H1 (cell line): ENCODE results near the gene RPL18. TPM values are rescaled to one million over a fixed set of nuclear protein-coding genes. Genes with fewer than 3 reads are reported as not detected.

Experiments used
- CTCF ChIA-PET: fragments of 300-600 bp; sonication (Branson Sonifier 250); formaldehyde crosslinking; loops from one replicate; lab custom pipeline; 2021; ENCODE audit not compliant: partially characterized antibody; lab: Charles Lee
- POLR2A ChIA-PET: fragments of 300-600 bp; sonication (Branson Sonifier 250); formaldehyde crosslinking; loops from one replicate; lab custom pipeline; 2021; ENCODE audit warnings: inconsistent platforms; ENCODE audit not compliant: partially characterized antibody; lab: Charles Lee
- DNase-seq, 2 experiments: peaks; one replicate each; pipeline versions ENCODE4 v3.0.0 to v3.0.0-alpha.2; 2010 to 2022; ENCODE audit warnings: low spot score in 2 of 2, low read depth in 1 of 2, mixed read lengths in 1 of 2
- FAIRE-seq: peaks from 2 replicates; lab custom pipeline; 2011; peaks lifted over from hg19 to GRCh38; lab: Jason Lieb, UNC
- H2AFZ ChIP-seq: 2 replicates; pipeline ENCODE4 v1.8.1; 2012; ENCODE audit warnings: low read length, inconsistent platforms
- H2AK5ac ChIP-seq: 2 replicates; pipeline ENCODE4 v1.6.1; 2013; ENCODE audit warnings: low read depth, low read length
- H2BK120ac ChIP-seq: replicated peaks from 2 replicates; pipeline ENCODE3; 2013; ENCODE audit warnings: low read depth, low read length, inconsistent platforms
- H2BK12ac ChIP-seq: 2 replicates; pipeline ENCODE4 v1.6.1; 2013; ENCODE audit warnings: low read depth, low read length
- H2BK15ac ChIP-seq: 2 replicates; pipeline ENCODE4 v1.6.1; 2013; ENCODE audit warnings: low read length
- H2BK20ac ChIP-seq: 2 replicates; pipeline ENCODE4 v1.6.1; 2013; ENCODE audit warnings: low read length
- H2BK5ac ChIP-seq: 2 replicates; pipeline ENCODE4 v1.6.1; 2013; ENCODE audit warnings: low read depth, low read length
- H3K14ac ChIP-seq: 2 replicates; pipeline ENCODE4 v1.6.1; 2013; ENCODE audit warnings: inconsistent platforms; ENCODE audit not compliant: insufficient read length
- H3K18ac ChIP-seq: 2 replicates; pipeline ENCODE4 v1.6.1; 2013; ENCODE audit warnings: low read length; ENCODE audit errors: extremely low read depth
- H3K23ac ChIP-seq: 2 replicates; pipeline ENCODE4 v1.6.1; 2013; ENCODE audit warnings: inconsistent platforms; ENCODE audit not compliant: insufficient read length
- H3K23me2 ChIP-seq: 2 replicates; pipeline ENCODE4 v1.6.1; 2013; ENCODE audit warnings: low read depth, low read length
- H3K27ac ChIP-seq: 2 replicates; pipeline ENCODE4 v1.6.1; 2011; ENCODE audit warnings: low read depth, low read length, inconsistent platforms
- H3K27me3 ChIP-seq, 4 experiments: replicated peaks in 1 of 4; 1 replicate in 1 of 4; 2 replicates in 3 of 4; pipeline versions ENCODE4 v1.6.1 to v1.8.1; 2011 to 2013; ENCODE audit warnings: low read length in 3 of 4, mild to moderate bottlenecking in 3 of 4, inconsistent platforms in 2 of 4, mixed read lengths in 2 of 4, moderate library complexity in 1 of 4; ENCODE audit not compliant: control insufficient read depth in 3 of 4, insufficient read depth in 3 of 4; ENCODE audit errors: extremely low read depth in 1 of 4
- H3K36me3 ChIP-seq, 4 experiments: 2 replicates each; pipeline versions ENCODE4 v1.6.1 to v1.8.1; 2011 to 2013; ENCODE audit warnings: mild to moderate bottlenecking in 4 of 4, low read length in 3 of 4, moderate library complexity in 2 of 4, control low read depth in 1 of 4, inconsistent platforms in 1 of 4; ENCODE audit not compliant: insufficient read depth in 4 of 4, control insufficient read depth in 2 of 4
- H3K4ac ChIP-seq: replicated peaks from 2 replicates; pipeline ENCODE3; 2013; ENCODE audit warnings: low read length, low read depth, mixed read lengths, inconsistent platforms; ENCODE audit not compliant: insufficient read length
- H3K4me1 ChIP-seq, 4 experiments: replicated peaks in 1 of 4; 1 replicate in 1 of 4; 2 replicates in 3 of 4; pipeline versions ENCODE4 v1.6.1 to v1.8.1; 2011 to 2013; ENCODE audit warnings: low read length in 3 of 4, inconsistent platforms in 2 of 4, mixed read lengths in 1 of 4; ENCODE audit not compliant: insufficient read depth in 4 of 4, control insufficient read depth in 3 of 4
- H3K4me2 ChIP-seq, 2 experiments: 2 replicates each; pipeline versions ENCODE4 v1.6.1 to v1.8.1; 2011 to 2013; ENCODE audit warnings: low read depth in 2 of 2, low read length in 2 of 2, control low read depth in 1 of 2, inconsistent platforms in 1 of 2, mild to moderate bottlenecking in 1 of 2; ENCODE audit not compliant: insufficient read depth in 1 of 2
- H3K4me3 ChIP-seq, 4 experiments: fragments of 200-600, 300-600 bp in 1 of 4; sonication (generic), shearing (Covaris generic), sonication (Bioruptor Twin) in 1 of 4; 2 replicates each; pipeline versions ENCODE4 v1.5.1 to v1.8.1; 2011 to 2016; ENCODE audit warnings: low read length in 4 of 4, low read depth in 3 of 4, control low read depth in 2 of 4, inconsistent platforms in 2 of 4, mild to moderate bottlenecking in 2 of 4, mixed read lengths in 1 of 4, moderate library complexity in 1 of 4; ENCODE audit not compliant: insufficient read depth in 2 of 4; ENCODE audit errors: extremely low read depth in 1 of 4
- H3K56ac ChIP-seq: replicated peaks from 2 replicates; pipeline ENCODE3; 2013; ENCODE audit warnings: low read depth, mild to moderate bottlenecking, mixed read lengths, low read length, inconsistent platforms; ENCODE audit not compliant: insufficient read length
- H3K79me1 ChIP-seq: 2 replicates; pipeline ENCODE4 v1.6.1; 2013; ENCODE audit warnings: low read depth, low read length, control low read depth
- H3K79me2 ChIP-seq, 2 experiments: 2 replicates each; pipeline versions ENCODE4 v1.6.1 to v1.8.1; 2012 to 2013; ENCODE audit warnings: low read length in 2 of 2, mild to moderate bottlenecking in 2 of 2, inconsistent platforms in 1 of 2; ENCODE audit not compliant: insufficient read depth in 2 of 2, control insufficient read depth in 1 of 2
- H3K9ac ChIP-seq, 4 experiments: replicated peaks in 1 of 4; 1 replicate in 1 of 4; 2 replicates in 3 of 4; pipeline versions ENCODE4 v1.6.1 to v1.8.1; 2011 to 2013; ENCODE audit warnings: low read depth in 3 of 4, low read length in 3 of 4, control low read depth in 2 of 4, mild to moderate bottlenecking in 2 of 4, moderate library complexity in 2 of 4, inconsistent platforms in 1 of 4; ENCODE audit errors: extremely low read depth in 1 of 4
- H3K9me3 ChIP-seq, 2 experiments: 2 replicates each; pipeline versions ENCODE4 v1.6.1 to v1.8.1; 2012 to 2013; ENCODE audit warnings: mild to moderate bottlenecking in 2 of 2, moderate library complexity in 2 of 2, control low read depth in 1 of 2, inconsistent platforms in 1 of 2, low read depth in 1 of 2, low read length in 1 of 2, mixed read lengths in 1 of 2; ENCODE audit not compliant: insufficient read depth in 2 of 2
- H4K20me1 ChIP-seq, 2 experiments: replicated peaks in 1 of 2; 2 replicates each; pipeline versions ENCODE3 to v1.8.1; 2011 to 2013; ENCODE audit warnings: inconsistent platforms in 2 of 2, low read length in 2 of 2, mild to moderate bottlenecking in 1 of 2; ENCODE audit not compliant: insufficient read depth in 2 of 2, control insufficient read depth in 1 of 2
- H4K5ac ChIP-seq: 2 replicates; pipeline ENCODE4 v1.6.1; 2013; ENCODE audit warnings: low read length, low read depth, mixed read lengths, inconsistent platforms; ENCODE audit not compliant: insufficient read length
- H4K8ac ChIP-seq: 2 replicates; pipeline ENCODE4 v1.8.0; 2013; ENCODE audit warnings: mild to moderate bottlenecking, moderate library complexity, low read length, inconsistent platforms; ENCODE audit not compliant: insufficient read depth; ENCODE audit errors: extremely low read depth
- H4K91ac ChIP-seq: replicated peaks from 2 replicates; pipeline ENCODE3; 2013; ENCODE audit warnings: low read length, mixed read lengths, inconsistent platforms; ENCODE audit not compliant: insufficient read length
- BACH1 ChIP-seq: IDR thresholded peaks from 2 replicates; pipeline ENCODE4 v1.6.1; 2012; ENCODE audit warnings: low read length, improper control_type of control experiment
- BCL11A ChIP-seq, 2 experiments: IDR thresholded peaks; one replicate each; pipeline ENCODE4 v1.6.1; 2011; ENCODE audit warnings: low read depth in 2 of 2, low read length in 2 of 2, mild to moderate bottlenecking in 2 of 2
- BRCA1 ChIP-seq: IDR thresholded peaks from 2 replicates; pipeline ENCODE4 v1.6.1; 2012; ENCODE audit warnings: low read depth, low read length, improper control_type of control experiment
- CREB1 ChIP-seq: IDR thresholded peaks from 2 replicates; pipeline ENCODE4 v1.6.1; 2012; ENCODE audit warnings: inconsistent platforms
- GTF2F1 ChIP-seq: IDR thresholded peaks from 2 replicates; pipeline ENCODE4 v1.6.1; 2012; ENCODE audit warnings: low read depth, low read length, improper control_type of control experiment, borderline replicate concordance
- KDM4A ChIP-seq: IDR thresholded peaks from one replicate; pipeline ENCODE4 v1.7.1; 2012; ENCODE audit warnings: low read depth, mild to moderate bottlenecking, moderate library complexity, low read length, inconsistent platforms; ENCODE audit not compliant: severe bottlenecking
- NANOG ChIP-seq: IDR thresholded peaks from 2 replicates; pipeline ENCODE4 v1.6.1; 2011; ENCODE audit warnings: low read length, low read depth, mild to moderate bottlenecking, inconsistent platforms; ENCODE audit not compliant: insufficient read depth, poor library complexity, severe bottlenecking
- SAP30 ChIP-seq: fragments of 300-600 bp; sonication (generic); IDR thresholded peaks from 2 replicates; pipeline ENCODE4 v1.7.1; 2012; ENCODE audit warnings: low read length, moderate library complexity, mild to moderate bottlenecking, inconsistent platforms; ENCODE audit not compliant: insufficient read depth, insufficient replicate concordance
- SIN3A ChIP-seq, 2 experiments: IDR thresholded peaks in 1 of 2; conservative IDR thresholded peaks in 1 of 2; 2 replicates each; pipeline ENCODE4 v1.6.1; 2011 to 2012; ENCODE audit warnings: low read length in 2 of 2, improper control_type of control experiment in 1 of 2, low read depth in 1 of 2, mild to moderate bottlenecking in 1 of 2
- SP1 ChIP-seq: IDR thresholded peaks from 2 replicates; pipeline ENCODE4 v1.6.1; 2011; ENCODE audit warnings: low read depth, low read length
- TAF1 ChIP-seq: IDR thresholded peaks from 2 replicates; pipeline ENCODE4 v1.6.1; 2011; ENCODE audit warnings: mild to moderate bottlenecking, low read depth, low read length
- WGBS, 2 experiments: shearing (Covaris generic) in 1 of 2; methylation state at CpG; one replicate each; pipeline versions ENCODE4 v1.1.6 to v1.1.7; 2013 to 2015; ENCODE audit warnings: low lambda C conversion rate in 2 of 2, mixed read lengths in 2 of 2, inconsistent platforms in 1 of 2, low coverage in 1 of 2, missing lambda C conversion rate in 1 of 2; ENCODE audit not compliant: insufficient replicate concordance in 2 of 2, insufficient coverage in 1 of 2, insufficient read length in 1 of 2; ENCODE audit errors: extremely low coverage in 1 of 2, missing lambda C conversion rate in 1 of 2; 5-methylcytosine and 5-hydroxymethylcytosine counted together
- polyA plus RNA-seq, 7 experiments: library from polyadenylated mRNA; depleted of rRNA in 3 of 7; stranded (reverse) in 5 of 7; unstranded in 2 of 7; fragments of >200 nt in 5 of 7; fragments of 200-250 nt in 2 of 7; gene quantifications; 1 replicate in 5 of 7; 2 replicates in 1 of 7; 4 replicates in 1 of 7; pipeline versions ENCODE4 v1.2.1 to v1.2.3, GENCODE V29; 2011 to 2013; ENCODE audit warnings: missing spikeins in 2 of 7, mixed read lengths in 2 of 7
- total RNA-seq: library from RNA; stranded (reverse); fragmentation: NEBNext Ultra II Directional; extraction: Animal tissue kit (Norgen Biotek cat#: 25700); gene quantifications from 2 replicates; pipeline ENCODE4 v1.2.1, GENCODE V29; 2021
- TF ChIP-seq, protein P1 (sequence below): IDR thresholded peaks from 2 replicates; pipeline ENCODE4 v1.6.1; 2011; ENCODE audit warnings: low read depth, mild to moderate bottlenecking, low read length; ENCODE audit not compliant: insufficient read depth
- TF ChIP-seq, protein P2 (sequence below): IDR thresholded peaks from 2 replicates; pipeline ENCODE4 v1.6.1; 2012; ENCODE audit warnings: inconsistent platforms

Gene RPL18
- total and polyA plus RNA-seq, 2 of the 8 experiments (the other 6 are each of a cell fraction or from before 2014, with no cell fraction given), result 1,669 to 2,789 TPM

DNA sequence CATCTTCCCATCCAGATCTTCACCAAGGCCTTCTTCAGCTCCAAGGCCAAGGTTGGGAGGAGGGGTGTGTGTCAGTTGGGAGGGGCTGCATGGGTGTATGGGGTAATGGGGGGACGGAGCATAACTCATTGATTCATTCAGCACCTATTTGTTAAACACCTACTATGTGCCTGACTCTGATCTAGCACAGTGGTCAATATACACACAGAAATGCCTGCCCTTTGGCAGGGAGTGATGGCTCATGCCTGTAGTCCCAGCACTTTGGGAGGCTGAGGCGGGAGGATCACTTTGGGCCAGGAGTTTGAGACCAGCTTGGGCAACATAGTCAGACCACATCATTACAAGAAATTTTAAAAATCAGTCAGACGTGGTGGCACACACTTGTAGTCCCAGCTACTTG lies 31.6 kb downstream of the RPL18 start:
- Histone ChIP-seq H3K27ac (no peak overlapping the region), H3K23ac (no peak overlapping the region), H2AFZ (no peak overlapping the region), H2BK20ac (no peak overlapping the region), H4K5ac (no peak overlapping the region), H4K20me1 (no peaks in the 10 kb centered on the region), H3K27me3 (peaks cover 0 to 5% (median 1%) of the 10 kb centered on the region in 4 experiments; a peak in 2 of 7 replicates), H2BK5ac (no peak overlapping the region), H3K9ac (no peak overlapping the region), H4K91ac (no peak overlapping the region), H3K79me2 (no peaks in the 10 kb centered on the region), H3K23me2 (peaks cover 5% of the 10 kb centered on the region; the same call in 1 of the 2 replicates), H2AK5ac (peak overlapping the region; percentile 53; the same call in 1 of the 2 replicates), H3K56ac (no peak overlapping the region), H3K4me1 (peaks cover 0 to 7% (median 1%) of the 10 kb centered on the region in 4 experiments; a peak in 4 of 7 replicates), H3K4ac (no peak overlapping the region), H2BK120ac (no peak overlapping the region), H2BK12ac (no peak overlapping the region), H3K79me1 (no peaks in the 10 kb centered on the region), H2BK15ac (peak overlapping the region; percentile 29; the same call in 1 of the 2 replicates), H3K18ac (no peak overlapping the region), H3K14ac (no peak overlapping the region), H3K36me3 (no peaks in the 10 kb centered on the region), H4K8ac (no peak overlapping the region), H3K9me3 (no peaks in the 10 kb centered on the region), H3K4me3 (no peak overlapping the region), H3K4me2 (no peak overlapping the region)
- whole genome bisulfite sequencing, 2 experiments, result 93% methylated on average over 3 of the region's 3 CpGs; no CpG with 5 or more reads in 1 of the 2 experiments
- DNase-seq (no peak), FAIRE-seq (no peak)
- POLR2A ChIA-PET, result interaction anchor here (0.6 to 16.9 kb wide), 5 partner anchors 21 to 98 kb away, joined by 3 to 175 read pairs (median 3); partner anchors contain the start of genes FAM83E, RPL18 and SPHK2
- CTCF ChIA-PET, result interaction anchor here (0.7 to 16.8 kb wide), 10 partner anchors 9 to 98 kb away, joined by 3 to 353 read pairs (median 4); partner anchors contain the start of genes LMTK3 and SPACA4
- TF ChIP-seq, protein P1, sequence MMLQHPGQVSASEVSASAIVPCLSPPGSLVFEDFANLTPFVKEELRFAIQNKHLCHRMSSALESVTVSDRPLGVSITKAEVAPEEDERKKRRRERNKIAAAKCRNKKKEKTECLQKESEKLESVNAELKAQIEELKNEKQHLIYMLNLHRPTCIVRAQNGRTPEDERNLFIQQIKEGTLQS, result no peak
- no peak for TF ChIP-seq KDM4A
- TF ChIP-seq SAP30, result no peak
- TF ChIP-seq BACH1, result no peak
- TF ChIP-seq SIN3A (conservative IDR thresholded peaks at IDR 0.05 in 1 of 2, IDR thresholded peaks at IDR 0.05 in 1 of 2; ENCODE audit: low read depth in 1 of 2, low read length in 2 of 2), result no peak
- TF ChIP-seq, protein P2, sequence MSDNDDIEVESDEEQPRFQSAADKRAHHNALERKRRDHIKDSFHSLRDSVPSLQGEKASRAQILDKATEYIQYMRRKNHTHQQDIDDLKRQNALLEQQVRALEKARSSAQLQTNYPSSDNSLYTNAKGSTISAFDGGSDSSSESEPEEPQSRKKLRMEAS, result no peak
- no peak for TF ChIP-seq SP1
- TF ChIP-seq BCL11A (IDR thresholded peaks at IDR 0.05; ENCODE audit: low read depth in 2 of 2, low read length in 2 of 2), result no peak
- TF ChIP-seq CREB1, result no peak
- no peak for TF ChIP-seq NANOG
- no peak for TF ChIP-seq TAF1
- TF ChIP-seq BRCA1, result no peak
- TF ChIP-seq GTF2F1, result no peak
